GM12878 (cell line): ENCODE data around the gene PSMB4. TPM values are rescaled to one million over a fixed set of nuclear protein-coding genes. Genes with fewer than 3 reads are reported as not detected.
"Not testable (repeated sequence)": the region's sequence is repeated elsewhere in the genome, so short reads cannot be mapped to it uniquely, and the experiment has no call there.

Source experiments
- ATAC-seq: fragments of 200-7000 bp; cut with Tn5 transposase; 3 replicates; pipeline ENCODE4 v1.9.1; 2020; ENCODE audit warnings: mild to moderate bottlenecking, moderate library complexity
- BruUV-seq: library from RNA; stranded (reverse); fragments of 400-500 nt; replicated peaks from 2 replicates; lab custom pipeline; 2021; lab: Mats Ljungman, UMichigan
- CTCF ChIA-PET: fragments of 300-600 bp; sonication (Branson Sonifier 250); formaldehyde crosslinking; extraction: SDS; loops from one replicate; lab custom pipeline; 2021; ENCODE audit warnings: inconsistent platforms; lab: Yijun Ruan, JAX
- POLR2A ChIA-PET: fragments of 350-600 bp; formaldehyde crosslinking; extraction: SDS; loops from one replicate; lab custom pipeline; 2021; ENCODE audit warnings: inconsistent platforms; lab: Charles Lee
- RAD21 ChIA-PET: fragments of 300-600 bp; sonication (Branson Sonifier 250); formaldehyde crosslinking; loops from one replicate; lab custom pipeline; 2023; ENCODE audit warnings: antibody characterized with exemption; ENCODE audit not compliant: unreplicated experiment; lab: Charles Lee
- SMC1A ChIA-PET: fragments of 300-600 bp; sonication (Branson Sonifier 250); formaldehyde crosslinking; loops from one replicate; lab custom pipeline; 2023; ENCODE audit not compliant: unreplicated experiment, uncharacterized antibody; lab: Charles Lee
- DNase-seq: peaks from one replicate; pipeline ENCODE4 v3.0.0-alpha.2; 2011; ENCODE audit warnings: low read depth, low spot score
- FAIRE-seq: peaks from 3 replicates; lab custom pipeline; 2011; peaks lifted over from hg19 to GRCh38; lab: Jason Lieb, UNC
- H2AFZ ChIP-seq: 2 replicates; pipeline ENCODE4 v1.6.0; 2011; ENCODE audit warnings: low read depth, low read length, control low read depth; ENCODE audit not compliant: control insufficient read depth
- H3K27ac ChIP-seq: 2 replicates; pipeline ENCODE4 v1.5.1; 2011; ENCODE audit warnings: control low read depth; ENCODE audit not compliant: control insufficient read depth, insufficient read depth
- H3K27me3 ChIP-seq, 2 experiments: replicated peaks in 1 of 2; 2 replicates each; pipeline versions ENCODE4 v1.6.0 to v1.6.1; 2011; ENCODE audit warnings: low read length in 1 of 2; ENCODE audit not compliant: control insufficient read depth in 2 of 2, insufficient read depth in 2 of 2
- H3K36me3 ChIP-seq, 2 experiments: 2 replicates each; pipeline ENCODE4 v1.5.1; 2011; ENCODE audit warnings: low read length in 1 of 2; ENCODE audit not compliant: control insufficient read depth in 2 of 2, insufficient read depth in 2 of 2
- H3K4me1 ChIP-seq: 2 replicates; pipeline ENCODE4 v1.6.1; 2011; ENCODE audit warnings: mild to moderate bottlenecking, low read length, moderate library complexity, mixed read lengths; ENCODE audit not compliant: control insufficient read depth, insufficient read depth
- H3K4me2 ChIP-seq: 2 replicates; pipeline ENCODE4 v1.6.0; 2011; ENCODE audit warnings: control low read depth; ENCODE audit not compliant: control insufficient read depth, insufficient read depth
- H3K4me3 ChIP-seq: fragments of 200-600 bp; sonication (generic); 2 replicates; pipeline ENCODE4 v1.5.1; 2016
- H3K79me2 ChIP-seq: 2 replicates; pipeline ENCODE4 v1.6.0; 2011; ENCODE audit warnings: low read length; ENCODE audit not compliant: control insufficient read depth, insufficient read depth
- H3K9ac ChIP-seq: 2 replicates; pipeline ENCODE4 v1.8.0; 2011; ENCODE audit warnings: low read length, control low read depth, mixed read lengths; ENCODE audit not compliant: control insufficient read depth, insufficient read depth
- H3K9me3 ChIP-seq: replicated peaks from 3 replicates; pipeline ENCODE4 v1.5.1; 2011; ENCODE audit warnings: mild to moderate bottlenecking, low read length; ENCODE audit not compliant: control insufficient read depth, insufficient read depth
- H4K20me1 ChIP-seq: 2 replicates; pipeline ENCODE4 v1.6.0; 2011; ENCODE audit not compliant: control insufficient read depth, insufficient read depth
- BHLHE40 ChIP-seq, 2 experiments: fragments of 450-650 bp in 1 of 2; IDR thresholded peaks; 2 replicates each; pipeline ENCODE4 v1.6.1; 2011 to 2017; ENCODE audit warnings: low read depth in 2 of 2, borderline replicate concordance in 1 of 2, improper control_type of control experiment in 1 of 2, low read length in 1 of 2, mild to moderate bottlenecking in 1 of 2
- IKZF2 ChIP-seq, 2 experiments: fragments of 450-650 bp; IDR thresholded peaks; 2 replicates each; pipeline ENCODE4 v1.6.1; 2017; ENCODE audit warnings: mild to moderate bottlenecking in 2 of 2, moderate library complexity in 2 of 2
- MTA2 ChIP-seq: fragments of 450-650 bp; IDR thresholded peaks from 2 replicates; pipeline ENCODE4 v1.6.1; 2016; ENCODE audit warnings: low read depth, mild to moderate bottlenecking, moderate library complexity
- PAX5 ChIP-seq: IDR thresholded peaks from 2 replicates; pipeline ENCODE4 v1.6.1; 2011; ENCODE audit warnings: low read depth, low read length, borderline replicate concordance
- WGBS: methylation state at CpG from one replicate; pipeline ENCODE4 v1.1.6; 2016; ENCODE audit warnings: low lambda C conversion rate; ENCODE audit not compliant: insufficient replicate concordance, insufficient coverage; ENCODE audit errors: missing lambda C conversion rate; 5-methylcytosine and 5-hydroxymethylcytosine counted together
- in situ Hi-C: fragments of 300-500 bp; cut with MboI; formaldehyde crosslinking; loops from 9 replicates; pipeline ENCODE4 v1.14.3; 2018; ENCODE audit warnings: mixed read lengths
- intact Hi-C: fragments of 100-400 bp; cut with micrococcal nuclease; formaldehyde crosslinking; loops from one replicate; pipeline ENCODE4 v1.14.2; 2022; ENCODE audit not compliant: unreplicated experiment
- polyA plus RNA-seq, 11 experiments: library from polyadenylated mRNA; depleted of rRNA in 4 of 11; unstranded in 6 of 11; stranded (reverse) in 5 of 11; fragments of >200 nt; fragmentation: Nextera tagmentation in 4 of 11; fragmentation: Illumina TruSeq in 1 of 11; extraction: Ambion mirVana in 4 of 11; extraction: Trizol in 1 of 11; gene quantifications; 1 replicate in 1 of 11; 2 replicates in 10 of 11; pipeline versions ENCODE4 v1.2.1 to v1.2.3, GENCODE V29; 2011 to 2016; ENCODE audit warnings: inconsistent platforms in 2 of 11, missing spikeins in 2 of 11, low read depth in 1 of 11
- total RNA-seq, 4 experiments: library from RNA; depleted of rRNA in 3 of 4; stranded (reverse); fragments of >200 nt in 3 of 4; fragmentation: Illumina TruSeq in 1 of 4; extraction: Trizol in 1 of 4; gene quantifications; 2 replicates each; pipeline versions ENCODE4 v1.2.1 to v1.2.3, GENCODE V29; 2013 to 2021

The PSMB4 gene
- total and polyA plus RNA-seq, 10 of the 15 experiments (the other 5 are each of a cell fraction or from before 2014, with no cell fraction given): 278 to 610 (median 421) TPM

- not testable (repeated sequence) for H3K4me3 ChIP-seq, H3K27me3 ChIP-seq, BruUV-seq, FAIRE-seq
- 26% methylated on average over 8 of the region's 8 CpGs for WGBS
- ChIA-PET POLR2A (interaction anchor here (0.7 kb wide), 1 partner anchor 145 kb away, joined by 3 read pairs; no protein-coding TSS in a partner anchor), RAD21 (interaction anchor here (0.9 to 1.3 kb wide), 2 partner anchors 19 to 136 kb away, joined by 3 to 4 read pairs; no protein-coding TSS in a partner anchor), SMC1A (interaction anchor here (0.6 to 1.5 kb wide), 3 partner anchors 19 to 99 kb away, joined by 3 read pairs; no protein-coding TSS in a partner anchor)
- H3K27ac ChIP-seq: peak overlapping the region; percentile 20; the same call in 1 of the 2 replicates
- TF ChIP-seq MTA2 (0 out of 2 replicates have a peak, but pooled peaks have one; percentile 20), PAX5 (peak; percentile 65; the same call in 1 of the 2 replicates), IKZF2 (IDR thresholded peaks at IDR 0.05) (peak in 1 of 2 experiments; percentile 20; a peak in 1 of 4 replicates), BHLHE40 (IDR thresholded peaks at IDR 0.05; ENCODE audit: borderline replicate concordance in 1 of 2, low read depth in 2 of 2, low read length in 1 of 2) (peak in 1 of 2 experiments; percentile 16; a peak in 1 of 4 replicates)
- TF ChIP-seq, all 136 proteins: peak for 4; not testable (repeated sequence) for 132
- Histone ChIP-seq H3K4me2 (peak overlapping the region; percentile 53), H3K79me2 (peaks cover 77% of the 10 kb centered on the region), H3K4me1 (peaks cover 15% of the 10 kb centered on the region), H3K36me3 (peaks cover 2 to 18% of the 10 kb centered on the region in 2 experiments; a peak in 3 of 4 replicates)
- DNase-seq, in situ Hi-C loops, intact Hi-C loops, H4K20me1 ChIP-seq, H3K9me3 ChIP-seq, H2AFZ ChIP-seq, H3K9ac ChIP-seq: not testable (repeated sequence)
- ATAC-seq: peak; percentile 73
- CTCF ChIA-PET: interaction anchor here (0.6 to 1.0 kb wide), 3 partner anchors 13 to 136 kb away, joined by 3 read pairs; no protein-coding TSS in a partner anchor
Measured at GRCh38 chr1:151437396-151437795, 38.0 kb downstream of the PSMB4 start.
